Transverse colon (tissue), 4 donors: ENCODE data around the gene ZNF808. TPM values are rescaled to one million over a fixed set of nuclear protein-coding genes. Genes with fewer than 3 reads are reported as not detected.
"Not testable (repeated sequence)": the region's sequence is repeated elsewhere in the genome, so short reads cannot be mapped to it uniquely, and the experiment has no call there.

Experiments
- DNase-seq: peaks from one replicate; pipeline ENCODE4 v3.0.0-alpha.2; 2019
- H3K27ac ChIP-seq, 4 donors: fragments of 200-600 bp; sonication (generic); 2 replicates each; pipeline ENCODE4 v1.5.1; 2016 to 2018; ENCODE audit warnings: inconsistent platforms in 4 of 4
- H3K27me3 ChIP-seq: fragments of 200-600 bp; sonication (generic); 2 replicates; pipeline ENCODE4 v1.5.1; 2017; ENCODE audit warnings: inconsistent platforms
- H3K36me3 ChIP-seq, 4 donors: fragments of 200-600 bp; sonication (generic); 2 replicates each; pipeline ENCODE4 v1.5.1; 2017 to 2019; ENCODE audit warnings: inconsistent platforms in 4 of 4
- H3K4me1 ChIP-seq, 4 donors: fragments of 200-600 bp; sonication (generic); 2 replicates each; pipeline ENCODE4 v1.5.1; 2017 to 2020; ENCODE audit warnings: inconsistent platforms in 4 of 4
- H3K4me3 ChIP-seq, 4 donors: fragments of 200-600 bp; sonication (generic); 1 replicate in 1 of 4; 2 replicates in 3 of 4; pipeline versions ENCODE4 v1.5.1 to v1.6.1; 2017 to 2019; ENCODE audit warnings: inconsistent platforms in 4 of 4
- H3K9me3 ChIP-seq, 2 donors: fragments of 200-600 bp; sonication (generic); 2 replicates each; pipeline ENCODE4 v1.5.1; 2017 to 2019; ENCODE audit warnings: inconsistent platforms in 2 of 2
- EP300 ChIP-seq: sonication (generic); formaldehyde crosslinking; IDR thresholded peaks from one replicate; pipeline ENCODE4 v1.6.1; 2017; ENCODE audit warnings: antibody characterized with exemption, low read depth
- POLR2A ChIP-seq: fragments of 450-650 bp; IDR thresholded peaks from one replicate; pipeline ENCODE4 v1.6.1; 2016; ENCODE audit warnings: antibody characterized with exemption, mild to moderate bottlenecking, moderate library complexity
- POLR2AphosphoS5 ChIP-seq, 3 donors: sonication (generic); formaldehyde crosslinking; IDR thresholded peaks; one replicate each; pipeline ENCODE4 v1.6.1; 2016; ENCODE audit warnings: antibody characterized with exemption in 3 of 3
- WGBS, 2 donors: methylation state at CpG; one replicate each; pipeline ENCODE4 v1.1.5; 2018; ENCODE audit warnings: low coverage in 1 of 2; 5-methylcytosine and 5-hydroxymethylcytosine counted together
- in situ Hi-C, 4 donors: fragments of 200-750 bp; cut with MboI; loops; one replicate each; pipeline versions ENCODE4 v1.15.0 to v1.15.1; 2017; ENCODE audit warnings: low sequenced_read_pairs in 3 of 4, low pct_ligation_motif_present in 1 of 4, low pct_unique_long_range_greater_than_20kb in 1 of 4
- intact Hi-C: fragments of 100-400 bp; cut with DNase I; formaldehyde crosslinking; loops from one replicate; pipeline ENCODE4 v1.15.1; 2023; ENCODE audit warnings: low total_unique reads
- total RNA-seq, 4 donors: library from RNA; depleted of rRNA; stranded (reverse); fragments of >200 nt; gene quantifications; one replicate each; pipeline ENCODE4 v1.1.0, GENCODE V29; 2016
- TF ChIP-seq, protein P1 (sequence below), 5 experiments: fragments of 200-600 bp in 3 of 5; fragments of 450-650 bp in 2 of 5; sonication (generic) in 3 of 5; IDR thresholded peaks; 1 replicate in 2 of 5; 2 replicates in 3 of 5; pipeline ENCODE4 v1.5.1; 2016 to 2017; ENCODE audit warnings: antibody characterized with exemption in 5 of 5, inconsistent platforms in 3 of 5, mild to moderate bottlenecking in 2 of 5, moderate library complexity in 1 of 5

Gene ZNF808
- total RNA-seq, 4 donors from 2014 or later: 21.5 to 66.6 (median 36.8) TPM

DNA sequence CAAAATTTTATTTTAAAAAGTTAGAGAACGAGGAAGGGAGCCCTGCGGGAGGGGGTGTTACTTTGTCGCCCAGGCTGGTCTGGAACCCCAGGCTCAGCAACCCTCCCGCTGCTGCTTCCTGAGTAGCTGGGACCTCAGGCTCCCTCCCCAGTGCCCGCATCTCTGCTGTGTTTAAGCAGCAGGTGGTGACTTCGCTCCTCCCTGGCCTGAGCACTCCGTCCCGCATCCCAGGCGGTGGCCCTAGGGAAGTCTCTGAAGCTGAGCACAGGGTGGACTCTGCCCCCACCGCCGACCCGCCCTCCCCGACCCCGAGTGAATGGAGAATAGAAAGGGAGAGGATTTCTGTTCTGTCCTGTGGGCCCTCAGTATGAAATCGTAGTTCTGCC is 73.2 kb downstream of the ZNF808 start:
- H3K36me3 ChIP-seq: peaks cover 0 to 13% (median 5%) of the 10 kb centered on the region in 4 donors
- peaks cover 4 to 18% (median 14%) of the 10 kb centered on the region in 4 donors for H3K4me1 ChIP-seq
- peak overlapping the region; percentile 86 to 90 (median 87) for H3K27ac ChIP-seq
- no peaks in the 10 kb centered on the region for H3K27me3 ChIP-seq
- no peak for TF ChIP-seq POLR2AphosphoS5 (IDR thresholded peaks at IDR 0.05)
- TF ChIP-seq EP300: no peak
- TF ChIP-seq, protein P1, sequence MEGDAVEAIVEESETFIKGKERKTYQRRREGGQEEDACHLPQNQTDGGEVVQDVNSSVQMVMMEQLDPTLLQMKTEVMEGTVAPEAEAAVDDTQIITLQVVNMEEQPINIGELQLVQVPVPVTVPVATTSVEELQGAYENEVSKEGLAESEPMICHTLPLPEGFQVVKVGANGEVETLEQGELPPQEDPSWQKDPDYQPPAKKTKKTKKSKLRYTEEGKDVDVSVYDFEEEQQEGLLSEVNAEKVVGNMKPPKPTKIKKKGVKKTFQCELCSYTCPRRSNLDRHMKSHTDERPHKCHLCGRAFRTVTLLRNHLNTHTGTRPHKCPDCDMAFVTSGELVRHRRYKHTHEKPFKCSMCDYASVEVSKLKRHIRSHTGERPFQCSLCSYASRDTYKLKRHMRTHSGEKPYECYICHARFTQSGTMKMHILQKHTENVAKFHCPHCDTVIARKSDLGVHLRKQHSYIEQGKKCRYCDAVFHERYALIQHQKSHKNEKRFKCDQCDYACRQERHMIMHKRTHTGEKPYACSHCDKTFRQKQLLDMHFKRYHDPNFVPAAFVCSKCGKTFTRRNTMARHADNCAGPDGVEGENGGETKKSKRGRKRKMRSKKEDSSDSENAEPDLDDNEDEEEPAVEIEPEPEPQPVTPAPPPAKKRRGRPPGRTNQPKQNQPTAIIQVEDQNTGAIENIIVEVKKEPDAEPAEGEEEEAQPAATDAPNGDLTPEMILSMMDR (IDR thresholded peaks at IDR 0.05): no peak
- no peak for TF ChIP-seq POLR2A
- 2% methylated on average over 12 of the region's 15 CpGs; no CpG with 5 or more reads in 1 of the 2 donors for WGBS, 2 donors
- in situ Hi-C loops: no loop called here
- H3K4me3 ChIP-seq: peak overlapping the region; percentile 9 to 79 (median 60)
- intact Hi-C loops: no loop called here
- peak; percentile 77 for DNase-seq
- peaks cover 7 to 9% of the 10 kb centered on the region in 2 donors for H3K9me3 ChIP-seq

DNA sequence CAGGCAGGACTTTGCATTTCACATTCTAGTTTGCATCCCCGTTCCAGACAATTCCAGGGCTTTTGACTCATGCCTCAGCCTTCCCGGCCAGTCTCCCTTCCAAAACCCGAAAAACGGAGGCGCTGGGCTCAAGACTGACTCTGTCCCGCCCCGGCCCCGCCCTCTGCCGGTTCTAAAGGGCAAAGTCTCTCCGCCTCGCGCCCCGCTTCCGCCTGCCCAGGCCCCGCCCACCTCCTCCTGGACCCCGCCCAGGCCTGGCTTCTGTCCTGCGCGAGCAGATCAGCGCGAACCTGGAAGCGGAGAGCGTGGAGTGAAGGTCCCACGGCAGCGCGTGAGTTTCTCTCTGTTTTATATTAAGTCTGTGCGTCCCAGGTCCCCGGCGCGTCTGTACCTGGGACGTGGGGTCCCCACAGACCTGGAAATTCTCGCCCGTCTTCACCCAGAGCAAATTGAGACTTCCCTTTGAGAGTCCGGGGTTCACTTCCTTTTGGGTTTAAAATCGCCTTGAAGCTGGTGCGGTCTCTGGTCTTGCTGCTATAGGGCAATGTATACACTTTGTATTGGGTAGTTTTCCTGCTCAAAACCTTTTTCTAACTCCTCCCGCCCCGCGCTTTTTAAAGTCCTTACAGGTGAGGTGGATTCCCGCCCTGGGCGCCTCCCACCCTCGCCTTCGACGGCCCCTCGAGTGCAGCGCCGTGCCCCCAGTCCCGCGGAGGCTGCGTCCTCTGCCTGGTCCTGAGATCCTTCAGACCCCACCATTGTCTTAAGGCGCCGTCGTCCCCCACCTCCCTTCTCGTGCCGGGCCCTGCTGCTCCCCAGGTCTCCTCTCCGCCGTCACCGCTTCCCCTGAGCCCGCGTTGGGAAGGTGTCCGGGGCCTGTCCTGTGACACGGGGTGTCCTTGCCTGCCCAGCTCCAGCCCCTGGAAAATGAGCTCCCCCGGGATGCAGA is 73.8 kb downstream of the ZNF808 start:
- Histone ChIP-seq H3K27me3 (no peaks in the 10 kb centered on the region), H3K4me3 (peak overlapping the region; percentile 44 to 79 (median 60)), H3K27ac (peak overlapping the region; percentile 86 to 90 (median 87)), H3K4me1 (peaks cover 4 to 18% (median 14%) of the 10 kb centered on the region in 4 donors), H3K36me3 (peaks cover 0 to 6% (median 3%) of the 10 kb centered on the region in 4 donors), H3K9me3 (peaks cover 4 to 9% of the 10 kb centered on the region in 2 donors)
- 0% methylated on average over 52 of the region's 62 CpGs; no CpG with 5 or more reads in 1 of the 2 donors for WGBS, 2 donors
- intact Hi-C loops (no loop called here), in situ Hi-C loops (no loop called here)
- DNase-seq: peak; percentile 98
- peak; percentile 69 to 82 (median 80) for TF ChIP-seq POLR2AphosphoS5 (IDR thresholded peaks at IDR 0.05)
- peak; percentile 71 for TF ChIP-seq POLR2A
- TF ChIP-seq, protein P1 (IDR thresholded peaks at IDR 0.05): peak; percentile 30 to 42 (median 35)
- TF ChIP-seq EP300: no peak

DNA sequence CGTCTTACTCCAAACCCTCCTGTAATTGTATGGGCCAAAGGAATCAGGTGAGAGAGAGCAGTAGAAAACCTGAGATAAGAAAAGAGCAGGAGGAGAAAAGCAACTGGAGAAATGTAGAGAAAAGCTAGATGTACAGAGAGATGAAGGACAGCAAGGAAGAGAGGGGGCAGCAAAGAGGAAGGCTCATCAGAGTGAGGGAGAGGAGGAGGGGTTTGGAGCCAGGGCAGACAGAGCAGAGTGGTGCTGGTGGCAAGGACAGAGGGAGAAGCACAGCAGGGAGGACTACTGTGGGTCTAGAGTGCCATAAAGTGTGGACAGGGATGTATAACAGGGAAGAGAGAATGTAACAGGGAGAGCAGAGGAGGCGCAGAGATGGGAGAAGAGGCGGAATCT is 74.5 kb downstream of the ZNF808 start:
- in situ Hi-C loops, intact Hi-C loops: not testable (repeated sequence)
- WGBS, 2 donors: 33 to 57% methylated on average over 2 to 3 of the region's 3 CpGs

DNA sequence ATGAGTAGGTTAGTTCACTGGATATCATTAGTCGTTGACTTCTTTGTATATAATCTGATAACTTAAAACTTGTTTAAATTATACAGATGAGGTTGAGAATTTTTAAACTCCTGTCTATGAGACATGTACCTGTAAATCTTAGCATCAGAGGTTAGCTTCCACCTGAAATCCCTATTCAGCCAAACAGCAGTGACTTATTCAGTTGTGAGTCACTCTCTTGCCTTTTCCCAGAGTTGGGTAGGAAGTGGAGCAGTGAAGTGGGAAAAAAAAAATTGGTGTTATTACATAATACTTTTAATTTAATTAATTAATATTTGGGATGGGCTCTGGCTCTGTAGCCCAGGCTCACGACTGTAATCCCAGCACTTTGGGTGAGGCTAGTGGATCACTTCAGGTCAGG is 75.5 kb downstream of the ZNF808 start:
- no peak for DNase-seq
- no peaks in the 10 kb centered on the region for H3K36me3 ChIP-seq
- H3K9me3 ChIP-seq: peaks cover 4 to 17% of the 10 kb centered on the region in 2 donors
- 87 to 90% methylated on average over 2 of the region's 2 CpGs for whole genome bisulfite sequencing, 2 donors
- no peak overlapping the region for H3K4me3 ChIP-seq
- H3K27me3 ChIP-seq: no peaks in the 10 kb centered on the region
- TF ChIP-seq POLR2A (no peak), POLR2AphosphoS5 (IDR thresholded peaks at IDR 0.05) (no peak), EP300 (no peak)
- TF ChIP-seq, protein P1 (IDR thresholded peaks at IDR 0.05): no peak
- intact Hi-C loops: no loop called here
- in situ Hi-C loops: no loop called here
- peak overlapping the region in 2 of 4 donors; percentile 25 to 51 for H3K27ac ChIP-seq
- peaks cover 4 to 18% (median 14%) of the 10 kb centered on the region in 4 donors for H3K4me1 ChIP-seq

More for the DNA sequence above, 74.5 kb downstream of the ZNF808 start:
- Histone ChIP-seq H3K27ac (peak overlapping the region; percentile 86 to 90 (median 87)), H3K4me1 (peaks cover 4 to 18% (median 14%) of the 10 kb centered on the region in 4 donors), H3K4me3 (peak overlapping the region; percentile 44 to 79 (median 60))
- TF ChIP-seq, protein P1 (IDR thresholded peaks at IDR 0.05): peak in 1 of 5 experiments; percentile 10
- not testable (repeated sequence) for DNase-seq, H3K27me3 ChIP-seq, H3K36me3 ChIP-seq, H3K9me3 ChIP-seq
